Esophagus squamous epithelium (tissue), 5 donors: ENCODE results near the gene MN1. TPM values are rescaled to one million over a fixed set of nuclear protein-coding genes. Genes with fewer than 3 reads are reported as not detected.

Experiments used
- DNase-seq: peaks from one replicate; lab custom pipeline; 2025; lab: John Stamatoyannopoulos, UW
- H3K27ac ChIP-seq, 4 donors: fragments of 200-600 bp; sonication (generic); one replicate each; pipeline ENCODE4 v1.5.1; 2016 to 2019; ENCODE audit warnings: mild to moderate bottlenecking in 1 of 4
- H3K27me3 ChIP-seq, 4 donors: fragments of 200-600 bp; sonication (generic); 1 replicate in 3 of 4; 2 replicates in 1 of 4; pipeline versions ENCODE4 v1.5.1 to v1.6.0; 2017 to 2021; ENCODE audit warnings: antibody characterized with exemption in 1 of 4
- H3K36me3 ChIP-seq, 3 donors: fragments of 200-600 bp; sonication (generic); one replicate each; pipeline ENCODE4 v1.5.1; 2016 to 2019
- H3K4me1 ChIP-seq, 3 donors: fragments of 200-600 bp; sonication (generic); one replicate each; pipeline ENCODE4 v1.5.1; 2017 to 2019
- H3K4me3 ChIP-seq, 4 donors: fragments of 200-600 bp; sonication (generic); 1 replicate in 3 of 4; 2 replicates in 1 of 4; pipeline ENCODE4 v1.5.1; 2016 to 2019; ENCODE audit warnings: mild to moderate bottlenecking in 2 of 4, moderate library complexity in 1 of 4
- H3K9me3 ChIP-seq, 3 donors: fragments of 200-600 bp; sonication (generic); one replicate each; pipeline ENCODE4 v1.5.1; 2016 to 2019
- POLR2A ChIP-seq, 4 donors: fragments of 450-650 bp; IDR thresholded peaks; one replicate each; pipeline ENCODE4 v1.6.1; 2017; ENCODE audit warnings: antibody characterized with exemption in 4 of 4, mild to moderate bottlenecking in 4 of 4, moderate library complexity in 3 of 4
- WGBS, 2 donors: methylation state at CpG; one replicate each; pipeline ENCODE4 v1.1.5; 2018; 5-methylcytosine and 5-hydroxymethylcytosine counted together
- intact Hi-C: fragments of 100-400 bp; cut with DNase I; formaldehyde crosslinking; loops from one replicate; pipeline ENCODE4 v1.15.0; 2022
- total RNA-seq, 4 donors: library from RNA; depleted of rRNA; stranded (reverse); fragments of >200 nt; gene quantifications; one replicate each; pipeline ENCODE4 v1.1.0, GENCODE V29; 2016
- TF ChIP-seq, protein P1 (sequence below), 6 experiments: fragments of 450-650 bp in 4 of 6; fragments of 200-600 bp in 2 of 6; sonication (generic) in 2 of 6; IDR thresholded peaks; one replicate each; pipeline ENCODE4 v1.5.1; 2016 to 2019; ENCODE audit warnings: antibody characterized with exemption in 6 of 6, mild to moderate bottlenecking in 4 of 6, moderate library complexity in 4 of 6
- donor health status: DM: yes; HTN: yes; CAD: no.

The MN1 gene
- total RNA-seq, 4 donors from 2014 or later, result 2.0 to 6.9 (median 3.1) TPM

DNA sequence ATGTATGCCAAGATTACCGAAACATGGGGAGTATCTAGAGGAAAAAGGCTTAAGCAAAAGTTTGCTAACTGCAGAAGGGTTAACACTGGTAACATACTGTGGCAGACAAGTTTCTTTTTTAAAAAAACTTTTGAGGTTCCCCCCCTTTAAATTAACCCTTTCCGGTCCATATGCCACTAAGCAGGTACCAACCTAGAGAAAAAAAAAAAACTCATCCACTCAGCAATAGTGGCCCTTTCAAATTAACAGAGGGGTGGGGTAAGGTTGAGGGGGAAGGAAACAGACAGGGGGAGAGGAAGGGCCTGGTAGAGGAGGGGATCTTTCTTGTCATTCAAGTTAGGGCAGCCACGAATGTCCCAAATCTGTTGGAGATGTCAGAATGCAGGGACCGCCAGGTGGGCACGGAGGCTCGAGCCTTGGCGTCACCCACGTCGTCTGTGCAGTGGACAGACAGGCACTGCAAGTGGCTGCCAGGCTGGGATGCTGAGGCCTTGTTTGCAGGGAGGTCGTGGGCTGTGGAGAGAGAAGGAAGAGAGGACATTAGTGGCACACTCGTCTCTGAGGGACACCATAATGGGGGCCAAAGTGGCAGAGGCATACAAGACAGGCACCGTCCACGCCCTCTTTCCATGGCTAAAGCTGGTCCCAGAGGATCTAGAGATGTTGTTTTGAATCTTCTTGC is 50.8 kb downstream of the MN1 start:
- intact Hi-C loops, result no loop called here
- 63 to 77% methylated on average over 12 to 13 of the region's 13 CpGs for WGBS, 2 donors
- no peaks in the 10 kb centered on the region for H3K36me3 ChIP-seq
- H3K4me1 ChIP-seq, result peaks cover 22 to 91% (median 50%) of the 10 kb centered on the region in 3 donors
- H3K27ac ChIP-seq, result peak overlapping the region; percentile 23 to 88 (median 69)
- H3K4me3 ChIP-seq, result no peak overlapping the region
- TF ChIP-seq POLR2A (IDR thresholded peaks at IDR 0.05), result no peak
- TF ChIP-seq, protein P1, sequence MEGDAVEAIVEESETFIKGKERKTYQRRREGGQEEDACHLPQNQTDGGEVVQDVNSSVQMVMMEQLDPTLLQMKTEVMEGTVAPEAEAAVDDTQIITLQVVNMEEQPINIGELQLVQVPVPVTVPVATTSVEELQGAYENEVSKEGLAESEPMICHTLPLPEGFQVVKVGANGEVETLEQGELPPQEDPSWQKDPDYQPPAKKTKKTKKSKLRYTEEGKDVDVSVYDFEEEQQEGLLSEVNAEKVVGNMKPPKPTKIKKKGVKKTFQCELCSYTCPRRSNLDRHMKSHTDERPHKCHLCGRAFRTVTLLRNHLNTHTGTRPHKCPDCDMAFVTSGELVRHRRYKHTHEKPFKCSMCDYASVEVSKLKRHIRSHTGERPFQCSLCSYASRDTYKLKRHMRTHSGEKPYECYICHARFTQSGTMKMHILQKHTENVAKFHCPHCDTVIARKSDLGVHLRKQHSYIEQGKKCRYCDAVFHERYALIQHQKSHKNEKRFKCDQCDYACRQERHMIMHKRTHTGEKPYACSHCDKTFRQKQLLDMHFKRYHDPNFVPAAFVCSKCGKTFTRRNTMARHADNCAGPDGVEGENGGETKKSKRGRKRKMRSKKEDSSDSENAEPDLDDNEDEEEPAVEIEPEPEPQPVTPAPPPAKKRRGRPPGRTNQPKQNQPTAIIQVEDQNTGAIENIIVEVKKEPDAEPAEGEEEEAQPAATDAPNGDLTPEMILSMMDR (IDR thresholded peaks at IDR 0.05), result no peak
- no peaks in the 10 kb centered on the region for H3K27me3 ChIP-seq
- no peaks in the 10 kb centered on the region for H3K9me3 ChIP-seq
- DNase-seq, result no peak

DNA sequence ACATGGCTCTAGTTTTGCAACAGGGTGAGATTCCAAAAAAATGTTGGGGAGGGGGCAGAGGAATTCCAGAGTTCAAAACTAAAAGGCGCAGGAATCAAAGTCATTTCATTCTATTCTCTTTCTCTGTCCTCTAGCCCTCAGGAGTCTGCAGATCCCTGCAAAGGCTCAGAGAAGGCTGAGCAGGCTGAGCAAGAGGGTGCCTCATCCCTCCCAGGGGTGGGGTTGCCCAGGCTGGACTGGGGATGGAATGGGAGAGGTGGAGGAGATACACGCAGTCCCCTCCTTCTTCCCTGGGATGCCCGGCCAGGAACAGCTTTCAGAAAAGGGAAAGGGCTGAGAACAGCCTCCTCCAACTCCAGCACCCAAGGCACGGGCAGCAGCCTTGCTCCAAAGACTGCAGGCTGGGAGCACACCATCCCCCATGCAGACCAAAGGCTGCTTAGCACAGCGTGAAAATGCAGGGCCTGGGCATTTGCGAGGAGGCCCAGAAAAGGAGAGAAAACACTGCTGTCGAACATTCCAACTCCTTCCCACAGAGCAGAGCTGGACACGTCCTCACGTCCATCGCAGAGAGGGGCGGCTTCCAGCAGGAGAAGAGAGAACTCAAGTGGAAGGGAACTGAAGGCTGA is 51.8 kb downstream of the MN1 start:
- Histone ChIP-seq H3K4me1 (peaks cover 22 to 81% (median 46%) of the 10 kb centered on the region in 3 donors), H3K9me3 (no peaks in the 10 kb centered on the region), H3K4me3 (no peak overlapping the region), H3K27me3 (no peaks in the 10 kb centered on the region), H3K36me3 (no peaks in the 10 kb centered on the region), H3K27ac (peak overlapping the region; percentile 55 to 88 (median 75))
- WGBS, 2 donors, result 59 to 68% methylated on average over 10 to 11 of the region's 11 CpGs
- intact Hi-C loops, result no loop called here
- TF ChIP-seq, protein P1 (IDR thresholded peaks at IDR 0.05), result no peak
- TF ChIP-seq POLR2A (IDR thresholded peaks at IDR 0.05), result no peak
- no peak for DNase-seq

DNA sequence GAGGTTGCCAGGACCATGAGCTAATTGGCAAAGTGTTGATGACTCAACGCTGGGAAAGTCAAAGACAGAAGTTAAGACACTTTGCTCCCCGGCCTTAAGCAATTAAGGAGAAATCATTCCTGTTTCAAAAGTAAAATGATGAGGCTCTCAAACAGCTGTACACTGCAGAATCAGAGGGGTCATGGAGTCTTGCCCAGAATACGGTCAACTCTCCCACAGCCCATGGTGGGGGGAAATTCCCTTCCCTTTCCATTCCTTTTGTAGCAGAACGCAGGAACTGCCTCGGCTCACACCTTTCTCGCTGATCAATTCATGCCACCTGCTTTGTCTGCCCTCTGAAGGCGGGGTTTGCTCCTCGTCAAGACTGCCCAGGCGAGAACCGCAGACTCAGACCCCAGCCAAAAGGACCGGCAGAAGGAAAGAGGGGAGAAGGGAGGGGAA is 52.8 kb downstream of the MN1 start:
- intact Hi-C loops, result no loop called here
- Histone ChIP-seq H3K4me1 (peaks cover 22 to 71% (median 37%) of the 10 kb centered on the region in 3 donors), H3K4me3 (peak overlapping the region in 1 of 4 donors; percentile 43), H3K36me3 (no peaks in the 10 kb centered on the region), H3K27me3 (no peaks in the 10 kb centered on the region), H3K27ac (peak overlapping the region; percentile 55 to 88 (median 75)), H3K9me3 (no peaks in the 10 kb centered on the region)
- 13 to 37% methylated on average over 7 to 11 of the region's 11 CpGs for WGBS, 2 donors
- no peak for TF ChIP-seq POLR2A (IDR thresholded peaks at IDR 0.05)
- TF ChIP-seq, protein P1 (IDR thresholded peaks at IDR 0.05), result no peak
- no peak for DNase-seq

DNA sequence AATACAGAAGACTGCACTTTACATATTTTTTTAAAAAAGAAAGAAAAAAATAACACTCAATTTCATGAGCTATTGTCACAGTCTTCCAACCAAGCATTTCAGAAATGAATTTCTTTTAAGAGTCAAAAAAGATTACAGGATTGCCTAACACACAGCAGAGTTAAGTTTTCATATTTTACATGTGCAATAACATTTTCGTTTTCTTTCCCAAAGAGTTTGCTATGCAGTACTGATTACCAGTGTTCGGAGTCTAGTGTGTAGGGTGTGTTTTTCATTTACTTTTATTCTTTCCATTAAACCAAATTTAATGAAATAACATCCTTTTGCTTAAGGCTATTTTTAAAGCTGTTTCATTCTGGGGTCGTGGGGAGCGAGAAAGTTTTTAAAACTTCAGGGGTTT is 53.2 kb downstream of the MN1 start:
- Histone ChIP-seq H3K36me3 (no peaks in the 10 kb centered on the region), H3K4me3 (peak overlapping the region in 1 of 4 donors; percentile 43), H3K4me1 (peaks cover 17 to 67% (median 33%) of the 10 kb centered on the region in 3 donors), H3K27ac (peak overlapping the region; percentile 55 to 88 (median 75)), H3K9me3 (no peaks in the 10 kb centered on the region), H3K27me3 (no peaks in the 10 kb centered on the region)
- no peak for DNase-seq
- no peak for TF ChIP-seq POLR2A (IDR thresholded peaks at IDR 0.05)
- TF ChIP-seq, protein P1 (IDR thresholded peaks at IDR 0.05), result no peak
- intact Hi-C loops, result no loop called here
- 26 to 29% methylated on average over 4 of the region's 4 CpGs for WGBS, 2 donors
